Thyroid gland (tissue), 4 donors: Measurements from ENCODE around the gene RNF26. TPM values are rescaled to one million over a fixed set of nuclear protein-coding genes. Genes with fewer than 3 reads are reported as not detected.

Experiments
- DNase-seq, 2 donors: peaks; one replicate each; pipeline ENCODE4 v3.0.0-alpha.2; 2019
- H3K27ac ChIP-seq, 3 donors: fragments of 200-600 bp; sonication (generic); 1 replicate in 2 of 3; 2 replicates in 1 of 3; pipeline ENCODE4 v1.5.1; 2016 to 2019; ENCODE audit warnings: mild to moderate bottlenecking in 1 of 3, moderate library complexity in 1 of 3
- H3K27me3 ChIP-seq: fragments of 200-600 bp; sonication (generic); one replicate; pipeline ENCODE4 v1.5.1; 2019
- H3K36me3 ChIP-seq, 2 donors: fragments of 200-600 bp; sonication (generic); one replicate each; pipeline ENCODE4 v1.5.1; 2016 to 2019
- H3K4me1 ChIP-seq, 2 donors: fragments of 200-600 bp; sonication (generic); one replicate each; pipeline ENCODE4 v1.5.1; 2017 to 2019
- H3K4me3 ChIP-seq, 3 donors: fragments of 200-600 bp; sonication (generic); replicated peaks in 1 of 3; 1 replicate in 2 of 3; 2 replicates in 1 of 3; pipeline ENCODE4 v1.5.1; 2016; ENCODE audit warnings: mild to moderate bottlenecking in 1 of 3
- H3K9me3 ChIP-seq: fragments of 200-600 bp; sonication (generic); one replicate; pipeline ENCODE4 v1.5.1; 2017
- CTCF ChIP-seq, 6 experiments: fragments of 200-600 bp in 3 of 6; fragments of 450-650 bp in 3 of 6; sonication (generic) in 3 of 6; IDR thresholded peaks; one replicate each; pipeline ENCODE4 v1.5.1; 2016 to 2019; ENCODE audit warnings: antibody characterized with exemption in 6 of 6, mild to moderate bottlenecking in 2 of 6, inconsistent platforms in 1 of 6, moderate library complexity in 1 of 6
- POLR2A ChIP-seq, 2 donors: fragments of 450-650 bp; IDR thresholded peaks; one replicate each; pipeline ENCODE4 v1.6.1; 2017; ENCODE audit warnings: antibody characterized with exemption in 2 of 2, mild to moderate bottlenecking in 2 of 2, moderate library complexity in 1 of 2
- WGBS, 2 donors: methylation state at CpG; one replicate each; pipeline ENCODE4 v1.1.5; 2017; 5-methylcytosine and 5-hydroxymethylcytosine counted together
- intact Hi-C: fragments of 100-400 bp; cut with DNase I; formaldehyde crosslinking; loops from one replicate; pipeline ENCODE4 v1.15.1; 2023
- total RNA-seq, 4 donors: library from RNA; depleted of rRNA; stranded (reverse); fragments of >200 nt; gene quantifications; one replicate each; pipeline ENCODE4 v1.2.3, GENCODE V29; 2016

Gene RNF26
- total RNA-seq, 4 donors from 2014 or later = 10.1 to 18.9 (median 14.1) TPM

- WGBS, 2 donors = 82% methylated on average over 7 of the region's 7 CpGs; no CpG with 5 or more reads in 1 of the 2 donors
- H3K4me3 ChIP-seq = no peak overlapping the region
- H3K27me3 ChIP-seq = no peaks in the 10 kb centered on the region
- intact Hi-C loops = no loop called here
- no peak for DNase-seq
- no peak for TF ChIP-seq CTCF (IDR thresholded peaks at IDR 0.05)
- no peak for TF ChIP-seq POLR2A (IDR thresholded peaks at IDR 0.05)
- H3K4me1 ChIP-seq = peaks cover 9 to 42% of the 10 kb centered on the region in 2 donors
- no peaks in the 10 kb centered on the region for H3K36me3 ChIP-seq
- no peak overlapping the region for H3K27ac ChIP-seq
- no peaks in the 10 kb centered on the region for H3K9me3 ChIP-seq
These were observed 7.6 kb downstream of the RNF26 start for GRCh38 chr11:119342023-119342300.

GRCh38 chr11:119342362-119343130 is 8.2 kb downstream of the RNF26 start:
- 75 to 88% methylated on average over 1 to 4 of the region's 10 CpGs for WGBS, 2 donors
- Histone ChIP-seq H3K4me3 (no peak overlapping the region), H3K27ac (no peak overlapping the region), H3K27me3 (no peaks in the 10 kb centered on the region), H3K4me1 (peaks cover 9 to 40% of the 10 kb centered on the region in 2 donors), H3K36me3 (no peaks in the 10 kb centered on the region), H3K9me3 (no peaks in the 10 kb centered on the region)
- intact Hi-C loops = no loop called here
- TF ChIP-seq CTCF (IDR thresholded peaks at IDR 0.05) = no peak
- no peak for TF ChIP-seq POLR2A (IDR thresholded peaks at IDR 0.05)
- DNase-seq = no peak

- H3K27ac ChIP-seq = no peak overlapping the region
- H3K4me3 ChIP-seq = no peak overlapping the region
- peaks cover 9 to 29% of the 10 kb centered on the region in 2 donors for H3K4me1 ChIP-seq
- H3K9me3 ChIP-seq = no peaks in the 10 kb centered on the region
- no peaks in the 10 kb centered on the region for H3K27me3 ChIP-seq
- H3K36me3 ChIP-seq = no peaks in the 10 kb centered on the region
- TF ChIP-seq CTCF (IDR thresholded peaks at IDR 0.05) (no peak), POLR2A (IDR thresholded peaks at IDR 0.05) (no peak)
- intact Hi-C loops = no loop called here
- 84 to 86% methylated on average over 7 of the region's 7 CpGs for WGBS, 2 donors
- DNase-seq = no peak
These were observed 9.4 kb downstream of the RNF26 start for GRCh38 chr11:119343726-119344125.

GRCh38 chr11:119344291-119345010 is 10.1 kb downstream of the RNF26 start:
- Histone ChIP-seq H3K4me3 (no peak overlapping the region), H3K36me3 (no peaks in the 10 kb centered on the region), H3K9me3 (no peaks in the 10 kb centered on the region), H3K4me1 (peaks cover 9 to 21% of the 10 kb centered on the region in 2 donors), H3K27ac (no peak overlapping the region), H3K27me3 (no peaks in the 10 kb centered on the region)
- no peak for TF ChIP-seq POLR2A (IDR thresholded peaks at IDR 0.05)
- no peak for TF ChIP-seq CTCF (IDR thresholded peaks at IDR 0.05)
- DNase-seq = no peak
- intact Hi-C loops = no loop called here
- 74 to 85% methylated on average over 14 of the region's 14 CpGs for WGBS, 2 donors

- Histone ChIP-seq H3K4me3 (no peak overlapping the region), H3K27ac (no peak overlapping the region), H3K9me3 (no peaks in the 10 kb centered on the region), H3K27me3 (no peaks in the 10 kb centered on the region), H3K36me3 (no peaks in the 10 kb centered on the region), H3K4me1 (peaks cover 3 to 9% of the 10 kb centered on the region in 2 donors)
- no peak for DNase-seq
- intact Hi-C loops = no loop called here
- 80 to 88% methylated on average over 11 to 12 of the region's 12 CpGs for WGBS, 2 donors
- TF ChIP-seq CTCF (IDR thresholded peaks at IDR 0.05) (no peak), POLR2A (IDR thresholded peaks at IDR 0.05) (no peak)
These were observed 11.4 kb downstream of the RNF26 start for GRCh38 chr11:119345685-119346084.
